ENCODE results near the gene FKBP2. TPM values are rescaled to one million over a fixed set of nuclear protein-coding genes. Genes with fewer than 3 reads are reported as not detected.

FKBP2 gene
- total and polyA plus RNA-seq, 2 experiments from 2014 or later, result 57.7 to 349 TPM

DNA sequence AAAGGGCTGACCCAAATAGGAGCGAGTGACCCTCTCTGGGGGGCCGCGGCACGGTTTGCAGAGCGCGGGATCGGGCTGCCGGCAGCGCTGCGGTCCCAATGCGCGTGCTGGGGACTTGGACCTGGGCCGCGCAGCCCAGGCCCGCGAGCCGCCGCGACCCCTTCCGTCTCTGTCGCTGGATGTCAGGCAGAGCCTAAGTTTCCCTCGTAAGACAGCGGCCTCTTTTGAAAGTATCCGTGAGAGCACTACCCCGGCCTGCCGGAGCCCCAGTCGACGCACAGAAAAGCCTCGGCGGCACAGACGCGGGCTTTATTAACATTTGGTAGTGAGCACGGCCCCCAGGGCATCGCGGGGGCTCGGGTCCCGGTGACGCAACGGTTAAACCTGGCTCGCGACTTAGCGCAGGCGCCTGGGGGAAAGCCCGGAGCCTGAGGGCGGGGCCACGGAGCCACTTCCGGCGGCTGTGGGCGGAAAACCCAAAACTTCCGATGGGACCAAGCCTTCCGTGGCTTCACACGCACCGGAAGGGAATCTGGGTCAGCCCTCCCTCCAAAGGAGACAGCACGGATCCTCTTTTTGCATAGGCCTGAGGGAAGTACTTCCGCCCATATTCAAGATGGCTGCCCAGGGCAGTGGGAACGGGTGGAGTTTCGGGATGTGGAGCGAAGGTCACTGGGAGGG lies 28.8 kb downstream of the FKBP2 start:
- under 1% methylated on average over 57 of the region's 58 CpGs for WGBS (ENCODE audit: low lambda C conversion rate, missing lambda C conversion rate)
- TF ChIP-seq, protein P1, sequence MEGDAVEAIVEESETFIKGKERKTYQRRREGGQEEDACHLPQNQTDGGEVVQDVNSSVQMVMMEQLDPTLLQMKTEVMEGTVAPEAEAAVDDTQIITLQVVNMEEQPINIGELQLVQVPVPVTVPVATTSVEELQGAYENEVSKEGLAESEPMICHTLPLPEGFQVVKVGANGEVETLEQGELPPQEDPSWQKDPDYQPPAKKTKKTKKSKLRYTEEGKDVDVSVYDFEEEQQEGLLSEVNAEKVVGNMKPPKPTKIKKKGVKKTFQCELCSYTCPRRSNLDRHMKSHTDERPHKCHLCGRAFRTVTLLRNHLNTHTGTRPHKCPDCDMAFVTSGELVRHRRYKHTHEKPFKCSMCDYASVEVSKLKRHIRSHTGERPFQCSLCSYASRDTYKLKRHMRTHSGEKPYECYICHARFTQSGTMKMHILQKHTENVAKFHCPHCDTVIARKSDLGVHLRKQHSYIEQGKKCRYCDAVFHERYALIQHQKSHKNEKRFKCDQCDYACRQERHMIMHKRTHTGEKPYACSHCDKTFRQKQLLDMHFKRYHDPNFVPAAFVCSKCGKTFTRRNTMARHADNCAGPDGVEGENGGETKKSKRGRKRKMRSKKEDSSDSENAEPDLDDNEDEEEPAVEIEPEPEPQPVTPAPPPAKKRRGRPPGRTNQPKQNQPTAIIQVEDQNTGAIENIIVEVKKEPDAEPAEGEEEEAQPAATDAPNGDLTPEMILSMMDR (IDR thresholded peaks at IDR 0.05; ENCODE audit: poor library complexity), result peak; percentile 27
- no peak for TF ChIP-seq EZH2phosphoT487 (IDR thresholded peaks at IDR 0.05; ENCODE audit: low read depth, severe bottlenecking, unreplicated experiment)
- H4K20me1 ChIP-seq (ENCODE audit: insufficient read depth, poor library complexity, severe bottlenecking), result no peaks in the 10 kb centered on the region
- peaks cover 18% of the 10 kb centered on the region for H3K79me2 ChIP-seq
- peaks cover 26% of the 10 kb centered on the region for H3K4me1 ChIP-seq (ENCODE audit: insufficient read depth)
- no peaks in the 10 kb centered on the region for H3K9me2 ChIP-seq (replicated peaks; ENCODE audit: insufficient read depth)
- H2AFZ ChIP-seq, result peak overlapping the region; percentile 43
- H3K27ac ChIP-seq, result peak overlapping the region; percentile 95
- H3K27me3 ChIP-seq, result no peaks in the 10 kb centered on the region
- H3K36me3 ChIP-seq (replicated peaks; ENCODE audit: insufficient read depth, low read depth), result no peaks in the 10 kb centered on the region
- peak overlapping the region; percentile 15 for H3K4me3 ChIP-seq
- DNase-seq (ENCODE audit: low spot score), result peak; percentile 99
- peak overlapping the region; percentile 95 for H3K4me2 ChIP-seq
- H3K9me3 ChIP-seq (ENCODE audit: low read depth), result no peaks in the 10 kb centered on the region

DNA sequence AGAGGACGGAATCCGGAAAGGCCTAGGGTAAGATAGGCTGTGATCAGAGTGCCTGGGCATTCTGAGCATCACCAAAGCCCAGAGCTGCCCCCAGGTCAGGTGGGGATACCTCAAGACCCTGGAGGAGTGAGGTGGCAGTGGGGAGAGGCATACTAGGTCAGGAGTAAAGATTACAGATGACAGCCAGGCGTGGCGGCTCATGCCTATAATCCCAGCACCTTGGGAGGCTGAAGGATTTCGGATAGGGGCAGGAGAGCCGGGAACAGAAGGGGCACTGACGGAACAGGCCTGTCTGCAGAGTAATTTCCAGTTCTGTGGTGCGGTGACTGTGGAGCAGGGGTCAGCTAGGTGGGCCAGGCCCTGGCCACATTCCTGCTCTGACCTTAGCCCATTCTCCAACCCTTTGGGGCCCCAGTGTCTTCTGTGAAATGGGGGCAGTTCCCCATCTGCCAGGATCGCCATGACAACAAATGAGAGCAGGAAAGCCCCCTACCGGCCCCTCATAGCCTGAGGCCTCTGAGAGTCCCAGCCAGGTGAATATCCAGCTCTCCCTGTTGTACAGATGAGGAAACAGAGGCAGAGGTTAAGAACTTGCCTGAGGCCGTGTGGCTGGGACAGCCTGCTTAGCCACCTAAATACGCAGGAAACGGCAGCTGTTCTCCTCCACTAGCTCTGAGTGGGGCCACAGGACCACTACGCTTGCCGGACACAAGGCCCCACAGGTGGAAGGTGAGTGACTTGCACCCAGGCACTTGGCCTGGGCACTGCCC lies 34.3 kb downstream of the FKBP2 start:
- no peak for DNase-seq (ENCODE audit: low spot score)
- Histone ChIP-seq H3K9me3 (ENCODE audit: low read depth) (no peaks in the 10 kb centered on the region), H3K79me2 (peaks cover 18% of the 10 kb centered on the region), H2AFZ (no peak overlapping the region), H4K20me1 (ENCODE audit: insufficient read depth, poor library complexity, severe bottlenecking) (no peaks in the 10 kb centered on the region), H3K27ac (no peak overlapping the region), H3K36me3 (replicated peaks; ENCODE audit: insufficient read depth, low read depth) (no peaks in the 10 kb centered on the region), H3K4me1 (ENCODE audit: insufficient read depth) (peaks cover 14% of the 10 kb centered on the region), H3K9me2 (replicated peaks; ENCODE audit: insufficient read depth) (no peaks in the 10 kb centered on the region), H3K4me3 (no peak overlapping the region), H3K4me2 (no peak overlapping the region), H3K27me3 (no peaks in the 10 kb centered on the region)
- no peak for TF ChIP-seq EZH2 (IDR thresholded peaks at IDR 0.05; ENCODE audit: borderline replicate concordance)
- TF ChIP-seq, protein P1 (IDR thresholded peaks at IDR 0.05; ENCODE audit: poor library complexity), result no peak
- TF ChIP-seq EZH2phosphoT487 (IDR thresholded peaks at IDR 0.05; ENCODE audit: low read depth, severe bottlenecking, unreplicated experiment), result no peak
- WGBS (ENCODE audit: low lambda C conversion rate, missing lambda C conversion rate), result 86% methylated on average over 15 of the region's 15 CpGs

DNA sequence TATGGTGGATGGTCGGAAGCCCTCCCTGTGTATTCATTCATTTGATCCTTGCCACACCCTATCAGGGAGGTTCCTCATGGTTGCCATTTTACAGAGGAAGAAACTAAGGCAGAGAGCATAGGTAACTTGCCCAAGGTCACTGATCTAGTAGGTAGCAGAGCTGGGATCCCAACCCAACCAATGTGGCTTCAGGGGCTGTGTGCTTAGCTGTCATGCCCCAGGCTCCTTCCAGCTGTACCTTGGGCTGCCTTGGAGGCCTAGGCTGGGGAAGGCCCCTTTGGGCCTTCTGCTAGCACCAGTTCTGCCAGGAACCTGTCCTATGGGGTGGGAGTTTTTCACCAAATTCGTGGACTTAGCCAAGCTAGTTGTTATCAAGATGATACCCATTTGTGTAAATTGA lies 34.9 kb downstream of the FKBP2 start:
- DNase-seq (ENCODE audit: low spot score), result no peak
- Histone ChIP-seq H3K27me3 (no peaks in the 10 kb centered on the region), H3K79me2 (peaks cover 19% of the 10 kb centered on the region), H4K20me1 (ENCODE audit: insufficient read depth, poor library complexity, severe bottlenecking) (no peaks in the 10 kb centered on the region), H3K9me2 (replicated peaks; ENCODE audit: insufficient read depth) (no peaks in the 10 kb centered on the region), H3K27ac (no peak overlapping the region), H2AFZ (no peak overlapping the region), H3K4me2 (no peak overlapping the region), H3K36me3 (replicated peaks; ENCODE audit: insufficient read depth, low read depth) (no peaks in the 10 kb centered on the region), H3K4me1 (ENCODE audit: insufficient read depth) (peaks cover 14% of the 10 kb centered on the region), H3K4me3 (no peak overlapping the region), H3K9me3 (ENCODE audit: low read depth) (no peaks in the 10 kb centered on the region)
- TF ChIP-seq, protein P1 (IDR thresholded peaks at IDR 0.05; ENCODE audit: poor library complexity), result no peak
- TF ChIP-seq EZH2 (IDR thresholded peaks at IDR 0.05; ENCODE audit: borderline replicate concordance) (no peak), EZH2phosphoT487 (IDR thresholded peaks at IDR 0.05; ENCODE audit: low read depth, severe bottlenecking, unreplicated experiment) (no peak)
- WGBS (ENCODE audit: low lambda C conversion rate, missing lambda C conversion rate), result 86% methylated on average over 2 of the region's 2 CpGs

Measured in hepatocyte (in vitro differentiated cells).